NCI-H1092 (cell line): ENCODE results near the gene CLTCL1.
A peak's percentile ranks its signal among the peaks of the same experiment; 100 is the strongest.
"Not testable (repeated sequence)": the region's sequence is repeated elsewhere in the genome, so short reads cannot be mapped to it uniquely, and the experiment has no call there.

Experiments
- DNase-seq: peaks from one replicate; lab custom pipeline; 2025; lab: John Stamatoyannopoulos, UW

CLTCL1 gene

DNA sequence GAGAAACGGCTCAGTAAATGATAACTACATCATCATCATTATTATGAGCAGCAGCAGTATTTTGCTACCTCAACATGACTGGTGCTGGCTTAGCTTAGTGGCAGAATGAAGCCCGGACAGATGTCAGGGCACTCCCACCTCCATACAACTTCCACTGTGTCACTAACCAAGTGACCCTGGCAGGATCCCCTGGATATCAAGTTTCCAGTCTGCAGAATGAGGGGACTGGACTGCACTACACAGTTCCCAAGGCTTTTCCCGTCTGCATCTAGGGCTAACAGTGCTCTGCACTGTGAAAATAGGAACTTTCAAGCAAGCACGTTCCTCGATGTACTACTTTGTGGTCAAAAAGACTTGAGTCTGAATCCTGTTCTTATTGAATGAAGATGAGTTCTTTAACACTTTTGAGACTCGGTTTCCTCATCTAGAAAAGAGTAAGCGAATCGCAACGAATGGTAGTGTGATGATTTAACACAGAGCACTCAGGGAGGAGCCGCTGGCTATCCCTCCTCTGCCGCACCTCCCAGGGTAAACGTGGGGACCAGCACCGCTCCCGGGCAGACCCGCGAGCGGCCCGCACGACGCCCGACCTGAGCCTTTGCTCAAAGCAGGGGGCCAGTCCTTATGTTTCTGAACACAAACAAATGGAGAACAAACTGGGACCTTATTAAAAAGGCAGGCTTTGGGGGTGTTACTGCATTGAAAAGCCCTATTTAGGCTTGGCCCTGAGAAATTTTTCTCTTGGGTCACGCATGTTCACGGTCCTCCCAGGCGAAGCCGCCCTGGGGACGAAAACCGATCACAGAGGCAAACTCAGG, 910 bp downstream of the CLTCL1 start:
- DNase-seq: no peak

DNA sequence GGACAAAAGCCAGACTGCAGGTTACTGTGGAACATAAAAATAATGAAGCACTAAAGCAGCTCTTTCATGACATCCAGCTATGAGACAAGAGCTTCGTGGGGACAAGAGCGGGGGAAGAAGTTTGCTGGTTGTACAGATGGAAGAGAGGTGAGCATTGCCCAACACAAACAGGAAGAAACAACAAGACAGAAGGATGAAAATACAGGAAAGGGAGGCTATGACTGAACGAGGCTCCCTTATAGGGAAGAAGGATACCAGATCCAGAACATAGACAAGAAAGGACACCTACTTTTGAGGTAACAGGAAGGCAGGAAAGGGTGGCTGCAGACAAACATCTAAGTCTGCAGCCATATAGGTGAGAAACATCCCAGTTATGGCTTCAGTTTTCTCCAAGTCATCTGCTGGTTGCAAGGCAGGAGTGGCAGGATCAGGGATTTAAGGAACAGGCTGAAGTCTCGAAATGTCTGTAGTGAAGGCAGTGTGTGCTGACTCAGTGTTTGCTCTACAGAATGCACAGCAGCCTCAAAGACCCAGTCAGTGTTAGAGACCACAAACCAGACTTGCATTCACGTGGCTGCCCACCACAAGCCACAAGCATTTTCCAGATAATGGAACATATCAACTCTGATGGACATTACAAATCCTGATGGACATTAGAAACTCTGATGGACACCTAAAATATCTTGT, 1.9 kb downstream of the CLTCL1 start:
- DNase-seq: no peak

DNA sequence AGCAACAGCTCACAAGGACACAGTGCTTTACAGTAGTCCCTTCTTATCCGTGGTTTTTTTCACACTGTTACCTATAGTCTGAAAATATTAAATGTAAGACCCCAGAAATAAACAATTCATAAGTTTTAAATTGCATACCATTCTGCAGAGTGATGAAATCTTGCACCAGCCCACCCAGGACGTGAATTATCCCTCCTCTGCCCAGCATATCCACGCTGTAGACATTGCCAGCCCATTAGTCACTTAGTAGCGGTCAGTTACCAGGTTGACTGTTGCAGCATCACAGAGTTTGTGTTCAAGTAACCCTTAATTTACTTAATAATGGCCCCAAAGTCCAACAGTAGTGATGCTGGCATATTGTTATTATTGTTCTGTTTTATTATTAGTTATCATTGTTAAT, 3.6 kb downstream of the CLTCL1 start:
- DNase-seq: no peak

DNA sequence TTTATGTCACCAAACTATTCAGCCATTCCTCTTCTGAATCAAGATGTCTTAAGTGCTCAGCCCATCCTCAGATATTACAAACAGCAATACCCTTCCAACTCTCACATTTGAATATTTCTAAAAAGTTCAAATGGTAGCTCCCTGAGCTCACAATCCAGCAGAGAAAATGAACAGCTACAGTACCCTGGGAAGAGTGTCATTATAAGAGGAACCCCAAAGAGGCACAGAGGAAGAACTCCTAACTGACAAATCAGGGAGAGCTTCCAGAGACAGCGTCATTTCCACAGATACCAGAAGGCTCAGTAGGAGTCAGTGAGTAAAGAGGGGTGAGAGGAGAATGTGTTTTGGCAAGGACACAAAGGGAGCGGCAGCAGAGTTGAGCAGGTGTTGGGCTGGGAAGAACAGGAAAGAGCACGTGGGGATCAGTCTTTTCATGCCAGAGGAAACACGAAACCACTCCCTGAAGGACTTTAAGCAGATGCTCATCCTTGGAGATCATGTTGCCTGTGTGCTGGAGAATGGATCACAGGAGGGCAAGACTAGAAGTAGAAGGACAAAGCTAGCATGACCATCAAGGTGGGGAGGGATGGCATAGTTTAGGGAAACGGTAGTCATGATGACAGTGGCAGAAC, 4.3 kb downstream of the CLTCL1 start:
- peak; percentile 80 for DNase-seq

DNA sequence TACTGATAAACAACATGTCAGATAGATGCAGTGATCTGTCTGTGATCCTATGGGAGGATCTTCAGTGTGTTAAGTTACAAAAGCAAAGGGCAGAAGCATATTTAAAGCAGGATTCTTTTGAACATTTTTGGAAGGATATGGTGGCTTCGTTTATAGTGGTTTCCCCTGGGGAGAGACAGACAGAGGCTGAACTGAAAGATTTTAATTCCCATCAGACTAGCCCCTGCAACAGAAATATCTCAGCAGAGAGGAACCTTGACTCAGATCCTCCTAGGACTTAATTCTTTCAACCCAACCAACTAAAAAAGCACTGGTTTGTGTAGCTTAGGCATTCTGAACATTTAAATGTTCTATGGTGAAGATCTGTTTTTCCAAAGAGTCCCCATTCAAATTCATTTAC, 5.7 kb downstream of the CLTCL1 start:
- no peak for DNase-seq

DNA sequence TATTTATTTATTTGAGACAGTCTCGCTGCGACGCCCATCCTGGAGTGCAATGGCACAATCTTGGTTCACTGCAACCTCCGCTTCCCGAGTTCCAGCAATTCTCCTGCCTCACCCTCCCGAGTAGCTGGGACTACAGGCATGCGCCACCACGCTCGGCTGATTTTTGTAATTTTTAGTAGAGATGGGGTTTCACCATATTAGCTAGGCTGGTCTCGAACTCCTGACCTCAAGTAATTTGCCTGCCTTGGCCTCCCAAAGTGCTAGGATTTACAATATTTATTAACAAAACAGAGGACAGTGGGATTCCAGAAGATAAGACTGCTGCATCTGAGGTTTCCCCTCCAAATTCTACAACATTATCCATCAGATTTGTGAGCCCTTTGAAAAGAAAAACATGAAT, 12.4 kb downstream of the CLTCL1 start:
- DNase-seq: not testable (repeated sequence)

DNA sequence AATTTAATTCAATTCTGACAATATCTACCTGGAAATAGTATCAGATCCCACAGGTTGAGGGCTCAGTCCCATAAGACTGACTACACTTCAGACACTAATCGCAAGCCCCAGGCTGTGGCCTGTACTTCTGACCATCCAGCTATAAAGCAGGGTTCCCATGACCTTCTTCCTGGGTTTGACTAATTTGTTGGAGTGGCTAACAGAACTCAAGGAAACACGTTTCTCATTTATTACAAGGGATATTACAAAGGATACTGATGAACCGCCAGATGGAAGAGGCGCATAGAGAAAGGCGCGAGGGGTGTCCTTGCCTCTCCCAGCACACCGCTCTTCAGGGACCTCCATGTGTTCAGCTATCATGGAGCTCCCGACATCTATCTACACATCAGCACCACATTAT, 13.7 kb downstream of the CLTCL1 start:
- DNase-seq: no peak

DNA sequence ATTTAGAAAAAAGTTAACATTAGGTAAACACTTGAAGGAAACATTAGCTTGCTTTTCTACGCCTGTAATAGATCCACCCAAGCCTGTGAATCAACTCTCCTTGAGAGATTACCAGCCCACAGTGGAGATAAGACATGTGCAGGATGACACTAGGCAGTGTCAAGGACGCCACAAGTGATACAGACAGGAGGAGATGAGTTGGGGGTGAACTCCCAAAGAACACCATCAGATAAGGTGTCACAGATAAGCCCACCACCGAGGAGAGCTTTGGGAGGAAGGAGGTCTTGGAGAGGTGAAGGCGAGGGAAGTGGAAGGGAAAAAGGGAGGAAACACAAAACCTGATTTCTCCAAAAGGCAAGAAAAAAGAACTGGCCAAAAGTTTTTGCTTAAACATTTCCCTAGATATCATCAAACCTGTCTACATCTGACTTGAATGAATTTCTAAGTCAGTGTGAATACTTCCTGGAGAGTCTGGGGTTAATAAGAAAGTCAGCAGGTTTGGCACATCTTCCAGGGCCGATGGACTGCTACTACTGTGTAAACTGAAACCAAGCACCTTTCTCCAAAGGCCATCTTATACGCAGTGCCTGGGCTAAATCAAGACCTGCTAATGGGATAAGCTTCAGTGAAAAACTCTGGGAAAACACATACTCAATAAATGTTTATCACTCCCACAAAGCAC, 15.5 kb downstream of the CLTCL1 start:
- no peak for DNase-seq

DNA sequence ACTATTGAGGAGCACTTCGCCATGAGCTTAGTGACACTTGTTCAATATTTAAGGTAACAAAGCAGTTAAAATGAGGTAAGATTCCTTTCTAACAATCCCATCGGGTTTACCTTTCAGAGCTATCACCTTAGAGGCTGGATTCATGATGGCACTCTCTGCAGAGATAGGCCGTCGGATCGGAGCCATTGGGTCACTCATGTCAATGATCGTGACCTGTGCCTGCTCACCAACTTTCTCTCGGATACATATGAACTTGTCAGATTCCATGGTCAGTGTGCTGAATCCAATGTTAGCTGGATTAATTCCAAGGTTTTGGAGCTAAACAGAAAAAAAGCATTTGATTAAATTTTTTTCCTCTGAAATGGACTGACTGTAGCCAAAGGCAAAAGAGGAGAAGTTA, 16.0 kb downstream of the CLTCL1 start:
- DNase-seq: no peak

DNA sequence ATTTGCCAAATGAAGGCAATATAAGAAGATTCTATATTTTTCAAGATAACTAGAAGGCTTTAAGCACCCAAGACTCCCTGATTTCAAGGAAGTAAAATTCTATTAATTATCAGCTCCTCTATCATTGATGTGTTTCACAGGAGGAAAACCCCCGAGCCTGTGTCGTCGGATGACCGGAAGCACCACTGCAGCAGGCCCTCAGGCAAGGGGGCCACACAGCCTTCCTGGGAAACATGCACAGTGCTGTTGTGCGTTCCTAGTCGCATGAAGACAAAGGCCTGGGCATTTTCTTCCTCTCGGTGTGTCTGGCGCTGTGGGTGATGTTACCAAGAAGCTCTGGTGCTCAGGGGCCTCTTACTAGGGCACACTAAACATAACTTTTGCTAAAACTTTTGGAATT, 16.4 kb downstream of the CLTCL1 start:
- DNase-seq: no peak

DNA sequence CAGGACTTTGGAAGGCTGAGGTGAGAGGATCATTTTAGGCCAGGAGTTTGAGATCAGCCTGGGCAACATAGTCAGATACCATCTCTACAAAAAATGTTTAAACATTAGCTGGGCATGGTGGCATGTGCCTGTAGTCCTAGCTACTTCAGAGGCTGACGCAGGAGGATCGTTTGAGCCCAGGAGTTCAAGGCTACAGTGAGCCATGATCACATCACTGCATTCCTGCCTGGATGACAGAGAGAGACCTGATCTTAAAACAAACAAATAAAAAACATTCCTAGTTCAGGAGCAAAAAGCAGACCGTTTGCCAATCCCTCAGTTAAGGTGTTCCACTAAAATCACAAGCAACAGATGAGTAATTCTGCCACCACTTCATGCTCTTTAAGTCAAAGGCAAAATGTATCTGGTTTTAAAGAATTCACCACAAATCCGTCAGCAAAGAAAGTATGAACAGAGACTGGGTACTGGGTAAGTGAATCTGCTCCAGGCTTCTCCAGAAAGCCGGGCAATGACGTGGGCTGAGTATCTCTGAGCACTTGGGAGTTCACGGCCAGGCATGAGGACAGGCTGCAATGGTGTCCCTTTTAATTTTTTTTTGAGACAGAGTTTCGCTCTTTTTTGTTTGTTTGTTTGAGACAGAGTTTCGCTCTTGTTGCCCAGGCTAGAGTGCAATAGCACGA, 19.5 kb downstream of the CLTCL1 start:
- no peak for DNase-seq

DNA sequence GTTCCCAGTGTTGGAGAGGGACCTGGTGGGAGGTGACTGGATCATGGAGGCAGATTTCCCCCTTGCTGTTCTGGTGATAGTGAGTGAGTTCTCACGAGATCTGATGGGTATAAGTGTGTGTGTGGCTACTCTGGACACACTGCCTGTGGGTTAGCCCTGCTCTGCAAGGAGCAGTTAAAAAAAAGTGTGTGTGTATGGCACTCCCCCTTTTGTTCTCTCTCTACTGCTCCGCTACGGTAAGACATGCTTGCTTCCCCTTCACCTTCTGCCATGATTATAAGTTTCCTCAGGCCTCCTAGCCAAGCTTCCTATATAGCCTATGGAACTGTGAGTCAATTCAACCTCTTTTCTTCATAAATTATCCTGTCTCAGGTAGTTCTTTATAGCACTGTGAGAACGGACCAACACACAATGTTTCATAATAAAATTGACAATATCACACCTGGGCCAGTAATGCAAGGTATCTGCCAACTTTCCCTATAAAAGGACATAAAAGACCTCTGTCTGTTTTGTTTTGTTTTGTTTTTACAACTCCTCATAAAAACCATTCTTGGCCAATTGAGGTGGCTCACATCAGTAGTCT, 20.2 kb downstream of the CLTCL1 start:
- DNase-seq: no peak

DNA sequence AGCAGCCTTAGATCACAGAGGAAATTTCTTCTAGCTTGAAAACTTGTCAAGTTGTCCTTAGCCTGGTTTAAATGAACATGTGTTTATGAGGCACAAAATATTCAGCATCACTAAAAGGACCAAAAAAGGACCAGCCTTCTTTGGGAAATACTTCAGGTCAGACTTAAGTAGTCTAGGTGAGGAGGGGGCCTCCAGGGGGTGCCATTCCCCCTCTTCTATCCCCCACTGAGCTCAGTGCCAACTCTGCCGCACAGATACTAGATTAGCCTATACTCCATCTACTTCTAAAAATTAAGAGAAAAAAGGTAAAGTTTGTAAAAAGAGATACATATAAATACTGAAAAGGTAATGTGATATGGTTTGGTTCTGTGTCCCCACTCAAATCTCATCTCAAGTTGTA, 20.6 kb downstream of the CLTCL1 start:
- no peak for DNase-seq

DNA sequence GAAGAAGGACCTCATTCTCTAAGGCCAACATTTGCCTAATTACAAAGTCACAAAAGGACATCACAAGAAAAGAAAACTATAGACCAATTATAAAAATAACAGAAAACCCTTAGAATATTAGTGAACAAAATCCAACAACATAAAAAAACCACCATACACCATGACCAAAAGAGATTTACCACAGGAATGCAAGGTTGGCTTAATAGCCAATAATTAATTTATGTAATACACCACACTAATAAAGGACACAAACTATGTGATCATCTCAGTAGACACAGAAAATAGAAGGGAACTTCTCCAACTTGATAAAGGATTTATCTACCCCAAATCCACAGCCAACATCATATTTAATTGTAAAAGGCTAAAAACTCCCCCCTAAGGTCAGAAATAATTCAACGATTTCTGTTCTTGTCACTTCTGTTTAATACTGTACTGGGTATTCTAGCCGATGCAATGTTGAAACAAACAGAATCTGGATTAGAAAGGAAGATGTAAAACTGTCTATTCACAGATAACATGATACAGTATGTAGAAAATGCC, 24.9 kb downstream of the CLTCL1 start:
- DNase-seq: no peak

DNA sequence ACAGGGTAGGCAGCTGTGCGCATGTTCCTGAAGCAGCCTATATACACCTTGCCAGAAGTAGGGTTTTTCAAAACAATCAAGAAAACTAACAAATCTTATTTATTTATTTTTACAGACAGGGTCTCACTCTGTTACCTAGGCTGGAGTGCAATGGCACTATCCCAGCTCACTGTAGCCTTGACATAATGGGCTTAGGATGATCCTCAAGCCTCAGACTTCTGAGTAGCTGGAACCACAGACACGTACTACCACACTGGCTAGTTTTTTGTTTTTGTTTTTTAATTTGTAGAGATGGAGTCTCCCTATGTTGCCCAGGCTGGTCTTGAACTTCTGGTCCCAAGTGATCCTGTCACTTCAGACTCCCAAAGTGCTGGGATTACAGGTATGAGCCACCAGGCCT, 25.7 kb downstream of the CLTCL1 start:
- no peak for DNase-seq

DNA sequence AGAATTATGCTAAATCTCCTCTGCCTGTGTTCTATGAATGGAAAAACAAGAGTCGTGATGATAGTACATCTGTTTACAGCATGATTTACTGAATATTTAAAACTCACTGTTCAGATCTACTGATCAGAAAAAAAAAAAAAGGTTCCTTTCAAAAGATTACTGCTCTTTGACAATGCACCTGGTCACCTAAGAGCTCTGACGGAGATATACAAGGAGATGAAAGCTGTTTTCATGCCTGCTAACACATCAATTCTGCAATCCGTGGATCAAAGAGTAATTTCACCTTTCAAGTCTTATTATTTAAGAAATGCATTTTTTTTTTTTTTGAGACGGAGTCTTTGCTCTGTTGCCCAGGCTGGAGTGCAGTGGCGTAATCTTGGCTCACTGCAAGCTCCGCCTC, 30.7 kb downstream of the CLTCL1 start:
- no peak for DNase-seq

DNA sequence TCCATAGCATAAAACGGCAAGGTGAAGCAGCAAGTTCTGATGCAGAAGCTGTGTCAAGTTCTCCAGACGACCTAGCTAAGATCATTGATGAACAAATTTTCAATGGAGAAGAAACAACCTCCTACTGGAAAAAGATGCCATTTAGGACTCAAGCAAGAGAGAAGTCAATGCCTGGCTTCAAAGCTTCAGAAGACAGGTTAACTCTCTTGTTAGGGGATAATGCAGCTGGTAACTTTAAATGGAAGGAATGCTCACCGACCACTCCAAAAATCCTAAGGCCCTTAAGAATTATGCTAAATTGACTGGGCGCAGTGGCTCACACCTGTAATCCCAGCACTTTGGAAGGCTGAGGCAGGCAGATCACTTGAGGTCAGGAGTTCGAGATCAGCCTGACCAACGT, 31.3 kb downstream of the CLTCL1 start:
- DNase-seq: no peak

DNA sequence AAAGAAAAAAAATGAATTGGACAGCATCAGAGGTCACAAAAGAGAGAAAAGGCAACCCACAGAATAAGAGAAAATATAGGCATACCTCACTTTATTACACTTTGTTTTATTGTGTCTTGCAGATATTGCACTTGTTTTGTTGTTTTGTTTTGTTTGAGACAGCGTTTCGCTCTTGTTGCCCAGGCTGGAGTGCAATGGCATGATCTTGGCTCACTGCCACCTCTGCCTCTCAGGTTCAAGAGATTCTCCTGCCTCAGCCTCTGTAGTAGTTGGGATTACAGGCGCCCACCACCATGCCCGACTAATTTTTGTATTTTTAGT, 32.6 kb downstream of the CLTCL1 start:
- DNase-seq: not testable (repeated sequence)

DNA sequence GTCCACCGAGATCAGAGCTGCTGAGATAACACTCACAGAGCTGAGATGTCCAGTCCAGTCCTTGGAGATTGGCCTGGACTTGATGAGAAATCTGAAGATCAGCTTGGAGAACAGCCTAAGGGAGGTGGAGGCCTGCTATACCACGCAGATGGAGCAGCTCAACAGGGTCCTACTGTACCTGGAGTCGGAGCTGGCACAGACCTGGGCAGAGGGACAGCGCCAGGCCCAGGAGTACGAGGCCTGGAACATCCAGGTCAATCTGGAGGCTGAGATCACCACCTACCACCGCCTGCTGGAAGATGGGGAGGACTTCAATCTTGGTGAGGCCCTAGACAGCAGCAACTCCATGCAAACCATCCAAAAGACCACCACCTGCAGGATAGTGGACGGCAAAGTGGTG, 33.1 kb downstream of the CLTCL1 start:
- no peak for DNase-seq

DNA sequence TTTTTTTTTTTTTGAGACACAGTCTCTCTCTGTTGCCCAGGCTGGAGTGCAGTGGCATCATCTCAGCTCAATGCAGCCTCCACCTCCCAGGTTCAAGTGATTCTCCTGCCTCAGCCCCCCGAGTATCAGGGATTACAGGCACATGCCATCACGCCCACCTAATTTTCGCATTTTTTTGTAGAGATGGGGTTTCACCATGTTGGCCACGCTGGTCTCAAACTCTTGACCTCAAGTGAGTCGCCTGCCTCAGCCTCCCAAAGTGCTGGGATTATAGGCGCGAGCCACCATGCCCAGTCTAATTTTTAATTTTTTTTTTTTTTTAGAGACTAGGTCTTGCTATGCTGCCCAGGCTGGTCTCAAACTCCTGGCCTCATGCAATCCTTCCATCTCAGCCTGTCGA, 35.2 kb downstream of the CLTCL1 start:
- not testable (repeated sequence) for DNase-seq

DNA sequence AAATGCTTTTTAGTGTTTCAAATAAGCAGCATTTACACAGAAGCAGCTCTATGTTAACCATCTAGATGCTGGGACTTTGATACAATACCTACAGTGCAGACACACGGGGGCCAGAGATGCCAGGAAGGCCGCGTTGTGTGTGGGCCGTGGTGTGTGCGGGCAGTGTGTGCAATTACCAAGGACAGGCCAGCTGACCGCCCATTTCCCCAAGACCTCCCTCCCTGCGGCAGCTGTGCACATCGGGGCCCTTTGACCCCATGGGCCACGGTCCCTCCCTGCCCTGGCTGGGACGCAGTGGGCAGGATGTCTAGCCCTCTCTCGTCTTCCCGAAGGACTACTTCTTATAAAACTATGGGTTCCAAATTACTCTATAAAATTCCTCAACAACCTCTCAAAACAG, 38.4 kb downstream of the CLTCL1 start:
- DNase-seq: no peak
